ENCODE measurements around the gene ZNF106.

GRCh38 chr15:42387603-42388002 lies 103.3 kb downstream of the ZNF106 start:
- TF ChIP-seq POLR2AphosphoS5 (IDR thresholded peaks at IDR 0.05), result no peak
- TF ChIP-seq, protein P1, sequence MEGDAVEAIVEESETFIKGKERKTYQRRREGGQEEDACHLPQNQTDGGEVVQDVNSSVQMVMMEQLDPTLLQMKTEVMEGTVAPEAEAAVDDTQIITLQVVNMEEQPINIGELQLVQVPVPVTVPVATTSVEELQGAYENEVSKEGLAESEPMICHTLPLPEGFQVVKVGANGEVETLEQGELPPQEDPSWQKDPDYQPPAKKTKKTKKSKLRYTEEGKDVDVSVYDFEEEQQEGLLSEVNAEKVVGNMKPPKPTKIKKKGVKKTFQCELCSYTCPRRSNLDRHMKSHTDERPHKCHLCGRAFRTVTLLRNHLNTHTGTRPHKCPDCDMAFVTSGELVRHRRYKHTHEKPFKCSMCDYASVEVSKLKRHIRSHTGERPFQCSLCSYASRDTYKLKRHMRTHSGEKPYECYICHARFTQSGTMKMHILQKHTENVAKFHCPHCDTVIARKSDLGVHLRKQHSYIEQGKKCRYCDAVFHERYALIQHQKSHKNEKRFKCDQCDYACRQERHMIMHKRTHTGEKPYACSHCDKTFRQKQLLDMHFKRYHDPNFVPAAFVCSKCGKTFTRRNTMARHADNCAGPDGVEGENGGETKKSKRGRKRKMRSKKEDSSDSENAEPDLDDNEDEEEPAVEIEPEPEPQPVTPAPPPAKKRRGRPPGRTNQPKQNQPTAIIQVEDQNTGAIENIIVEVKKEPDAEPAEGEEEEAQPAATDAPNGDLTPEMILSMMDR (IDR thresholded peaks at IDR 0.05), result no peak

Data from upper lobe of left lung (tissue), 4 donors.